ENCODE data around the gene CCR4. TPM values are rescaled to one million over a fixed set of nuclear protein-coding genes. Genes with fewer than 3 reads are reported as not detected.

The CCR4 gene
- total and polyA plus RNA-seq, 3 donors from 2014 or later = 2.0 to 3.0 (median 2.8) TPM

DNA sequence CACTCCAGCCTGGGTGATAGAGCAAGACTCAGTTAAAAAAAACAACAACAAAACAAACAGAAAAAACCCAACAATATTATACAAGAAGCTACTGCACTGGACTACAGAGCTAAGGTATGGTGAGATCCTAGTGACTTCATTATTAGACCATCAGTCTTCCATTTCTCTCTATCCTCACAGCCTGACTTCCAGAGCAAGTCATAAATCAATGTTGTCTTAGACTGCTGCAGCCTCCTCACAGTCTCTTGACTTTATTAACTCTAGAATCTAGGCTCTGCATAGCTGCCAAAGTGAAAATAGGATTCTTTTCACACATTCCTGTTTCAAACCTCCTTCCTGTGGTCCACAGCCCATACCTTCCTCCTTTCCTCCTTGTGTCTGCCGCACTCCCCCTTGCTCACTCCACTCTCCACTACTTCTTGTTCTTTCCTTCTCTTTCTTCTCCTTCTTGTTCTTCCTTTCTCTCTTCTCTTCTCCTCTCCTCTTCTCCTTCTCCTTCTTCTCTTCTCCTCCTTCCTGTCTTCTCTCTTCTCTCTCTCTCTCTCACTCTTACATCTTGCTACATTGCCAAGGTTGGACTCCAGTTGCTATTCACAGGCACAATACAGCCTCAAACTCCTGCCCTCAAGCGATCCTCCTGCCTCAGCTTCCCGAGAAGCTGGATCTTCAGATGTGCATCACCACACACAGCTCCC lies 49.4 kb downstream of the CCR4 start:
- DNase-seq = no peak
- Histone ChIP-seq H3K4me1 (no peaks in the 10 kb centered on the region), H3K36me3 (ENCODE audit: low read depth, missing control alignments) (no peaks in the 10 kb centered on the region), H3K9me3 (no peaks in the 10 kb centered on the region), H3K27ac (no peak overlapping the region), H3K4me3 (no peak overlapping the region), H3K27me3 (no peaks in the 10 kb centered on the region)
- no peak for TF ChIP-seq POLR2A (IDR thresholded peaks at IDR 0.05)
- TF ChIP-seq, protein P1, sequence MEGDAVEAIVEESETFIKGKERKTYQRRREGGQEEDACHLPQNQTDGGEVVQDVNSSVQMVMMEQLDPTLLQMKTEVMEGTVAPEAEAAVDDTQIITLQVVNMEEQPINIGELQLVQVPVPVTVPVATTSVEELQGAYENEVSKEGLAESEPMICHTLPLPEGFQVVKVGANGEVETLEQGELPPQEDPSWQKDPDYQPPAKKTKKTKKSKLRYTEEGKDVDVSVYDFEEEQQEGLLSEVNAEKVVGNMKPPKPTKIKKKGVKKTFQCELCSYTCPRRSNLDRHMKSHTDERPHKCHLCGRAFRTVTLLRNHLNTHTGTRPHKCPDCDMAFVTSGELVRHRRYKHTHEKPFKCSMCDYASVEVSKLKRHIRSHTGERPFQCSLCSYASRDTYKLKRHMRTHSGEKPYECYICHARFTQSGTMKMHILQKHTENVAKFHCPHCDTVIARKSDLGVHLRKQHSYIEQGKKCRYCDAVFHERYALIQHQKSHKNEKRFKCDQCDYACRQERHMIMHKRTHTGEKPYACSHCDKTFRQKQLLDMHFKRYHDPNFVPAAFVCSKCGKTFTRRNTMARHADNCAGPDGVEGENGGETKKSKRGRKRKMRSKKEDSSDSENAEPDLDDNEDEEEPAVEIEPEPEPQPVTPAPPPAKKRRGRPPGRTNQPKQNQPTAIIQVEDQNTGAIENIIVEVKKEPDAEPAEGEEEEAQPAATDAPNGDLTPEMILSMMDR (IDR thresholded peaks at IDR 0.05) = no peak
- intact Hi-C loops (cut with DNase I; ENCODE audit: low total_unique reads) = no loop called here
- 93 to 100% methylated on average over 3 of the region's 3 CpGs for WGBS, 2 donors

DNA sequence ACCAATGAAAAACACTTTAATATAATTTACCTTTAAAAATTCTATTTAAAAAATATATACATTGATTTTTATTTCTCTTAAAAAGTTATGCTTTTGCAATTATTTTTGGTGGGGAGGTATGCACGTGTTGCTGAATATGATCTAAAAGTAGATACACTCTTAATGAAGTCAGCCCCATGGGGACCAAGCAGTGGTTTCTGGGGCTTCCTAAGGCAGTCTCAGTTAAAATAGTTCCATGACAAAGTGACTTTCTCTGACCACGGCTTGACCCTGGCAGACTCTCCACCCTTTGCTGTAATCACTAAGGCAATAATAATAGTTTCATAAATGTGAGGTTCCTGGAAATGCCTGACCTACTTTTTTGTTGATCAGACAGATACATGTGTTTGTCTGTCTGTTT lies 50.4 kb downstream of the CCR4 start:
- Histone ChIP-seq H3K9me3 (no peaks in the 10 kb centered on the region), H3K4me1 (no peaks in the 10 kb centered on the region), H3K4me3 (no peak overlapping the region), H3K27me3 (no peaks in the 10 kb centered on the region), H3K36me3 (ENCODE audit: low read depth, missing control alignments) (no peaks in the 10 kb centered on the region), H3K27ac (no peak overlapping the region)
- intact Hi-C loops (cut with DNase I; ENCODE audit: low total_unique reads) = no loop called here
- no peak for DNase-seq
- no peak for TF ChIP-seq POLR2A (IDR thresholded peaks at IDR 0.05)
- WGBS, 2 donors = 49 to 56% methylated on average over 2 of the region's 2 CpGs

DNA sequence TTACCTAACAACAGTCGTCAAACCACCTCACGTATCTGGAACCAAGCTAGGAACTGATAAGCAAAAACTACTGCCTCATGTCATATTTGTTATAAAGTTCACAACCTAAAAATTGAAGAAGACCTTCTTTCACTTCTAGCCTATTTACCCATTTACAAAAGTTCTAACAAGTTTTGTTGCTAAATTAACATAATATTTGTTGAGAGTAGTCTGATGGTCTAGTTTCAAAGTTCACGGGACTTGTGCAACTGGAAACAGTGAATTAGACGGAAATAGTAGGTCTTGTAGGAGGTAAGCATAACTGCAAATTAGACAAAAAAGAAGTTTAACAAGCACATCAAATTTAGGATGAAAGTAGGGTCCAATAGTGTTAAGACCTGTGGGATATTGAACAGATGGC lies 51.9 kb downstream of the CCR4 start:
- WGBS, 2 donors = 84 to 94% methylated on average over 4 of the region's 4 CpGs
- intact Hi-C loops (cut with DNase I; ENCODE audit: low total_unique reads) = no loop called here
- Histone ChIP-seq H3K27me3 (no peaks in the 10 kb centered on the region), H3K9me3 (no peaks in the 10 kb centered on the region), H3K27ac (no peak overlapping the region), H3K36me3 (ENCODE audit: low read depth, missing control alignments) (no peaks in the 10 kb centered on the region), H3K4me3 (no peak overlapping the region), H3K4me1 (no peaks in the 10 kb centered on the region)
- TF ChIP-seq, protein P1 (IDR thresholded peaks at IDR 0.05) = no peak
- TF ChIP-seq POLR2A (IDR thresholded peaks at IDR 0.05) = no peak
- DNase-seq = no peak

DNA sequence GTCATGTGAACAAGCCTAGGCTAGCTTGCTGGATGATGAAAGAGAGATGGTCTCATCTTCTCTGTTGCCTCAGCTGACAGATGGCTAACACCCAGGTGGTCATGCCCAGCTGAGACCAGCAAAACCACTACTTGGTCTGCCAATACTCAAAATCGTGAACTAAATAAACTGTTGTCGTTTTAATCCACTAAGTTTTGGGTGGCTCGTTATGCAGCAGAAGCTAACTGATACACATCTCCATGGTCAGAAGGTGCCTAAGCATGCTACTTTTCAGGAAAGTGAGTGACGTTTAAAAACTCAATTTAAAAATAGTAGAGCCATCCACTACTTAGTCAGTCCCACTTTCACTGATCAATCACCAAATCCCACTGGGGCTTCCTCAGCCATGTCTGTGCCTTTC lies 52.8 kb downstream of the CCR4 start:
- no peaks in the 10 kb centered on the region for H3K9me3 ChIP-seq
- H3K36me3 ChIP-seq (ENCODE audit: low read depth, missing control alignments) = no peaks in the 10 kb centered on the region
- H3K4me3 ChIP-seq = no peak overlapping the region
- no peak for DNase-seq
- no peak for TF ChIP-seq POLR2A (IDR thresholded peaks at IDR 0.05)
- TF ChIP-seq, protein P1 (IDR thresholded peaks at IDR 0.05) = no peak
- no peaks in the 10 kb centered on the region for H3K27me3 ChIP-seq
- no peak overlapping the region for H3K27ac ChIP-seq
- WGBS, 2 donors = 94 to 98% methylated on average over 4 of the region's 4 CpGs
- intact Hi-C loops (cut with DNase I; ENCODE audit: low total_unique reads) = no loop called here
- H3K4me1 ChIP-seq = no peaks in the 10 kb centered on the region

DNA sequence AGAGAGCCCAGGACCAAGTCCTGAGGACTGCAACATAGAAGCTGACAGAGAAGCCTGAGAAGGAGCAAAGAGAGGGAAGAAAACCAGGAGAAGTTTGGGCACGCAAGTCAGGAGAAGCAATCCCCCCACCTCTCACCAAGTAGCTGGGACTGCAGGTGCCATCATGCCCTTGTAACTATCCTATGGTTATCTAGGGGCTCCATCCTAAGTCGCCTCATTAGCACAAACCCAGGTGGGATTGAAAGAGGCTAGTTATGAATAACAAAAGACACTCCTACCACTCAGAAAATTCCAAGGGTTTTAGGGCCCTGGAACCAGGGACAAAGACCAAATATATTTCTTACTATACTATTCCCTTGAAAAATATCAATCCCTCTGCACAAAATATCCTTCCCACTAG lies 53.5 kb downstream of the CCR4 start:
- DNase-seq = no peak
- TF ChIP-seq, protein P1 (IDR thresholded peaks at IDR 0.05) = no peak
- no peak for TF ChIP-seq POLR2A (IDR thresholded peaks at IDR 0.05)
- intact Hi-C loops (cut with DNase I; ENCODE audit: low total_unique reads) = no loop called here
- Histone ChIP-seq H3K27me3 (no peaks in the 10 kb centered on the region), H3K27ac (no peak overlapping the region), H3K9me3 (no peaks in the 10 kb centered on the region), H3K36me3 (ENCODE audit: low read depth, missing control alignments) (no peaks in the 10 kb centered on the region), H3K4me1 (no peaks in the 10 kb centered on the region), H3K4me3 (no peak overlapping the region)
- 96 to 97% methylated on average over 2 of the region's 2 CpGs for WGBS, 2 donors

Other genes starting within 250 kb of the CCR4 start
- gene TRIM71, start 133.6 kb upstream of the CCR4 start, total RNA-seq = 10 to 100 TPM; 20.6 to 21.0 TPM
- gene TRIM71, start 133.6 kb upstream of the CCR4 start, polyA plus RNA-seq (ENCODE audit: insufficient read depth, low read depth, low replicate concordance) = 9.9 TPM
- 10 to 100 TPM; 44.3 to 61.6 TPM for gene GLB1, start 145.5 kb downstream of the CCR4 start, total RNA-seq
- gene GLB1, start 145.5 kb downstream of the CCR4 start, polyA plus RNA-seq (ENCODE audit: insufficient read depth, low read depth, low replicate concordance) = 43.7 TPM
- 1 to 10 TPM; 6.5 to 7.9 TPM for gene TMPPE, start 145.5 kb downstream of the CCR4 start, total RNA-seq
- gene TMPPE, start 145.5 kb downstream of the CCR4 start, polyA plus RNA-seq (ENCODE audit: insufficient read depth, low read depth, low replicate concordance) = 0.82 TPM
- 100 to 1,000 TPM in 1 of 2 donors, 10 to 100 TPM in 1; 70.2 to 123 TPM for gene CRTAP, start 162.4 kb downstream of the CCR4 start, total RNA-seq
- gene CRTAP, start 162.4 kb downstream of the CCR4 start, polyA plus RNA-seq (ENCODE audit: insufficient read depth, low read depth, low replicate concordance) = 151 TPM